ENCODE measurements around the gene SPAG16. TPM values are rescaled to one million over a fixed set of nuclear protein-coding genes. Genes with fewer than 3 reads are reported as not detected.

The SPAG16 gene
- total RNA-seq, 1 donor from 2014 or later: 10.9 TPM

Small RNA genes lying within 50 kb of the gene (microRNA-seq; reads per million reads assigned to microRNA genes)
- gene MIR4438 (ENCODE audit: borderline number of aligned reads): not detected

Other genes with a start within 250 kb of the SPAG16 start
- 7.6 TPM for gene IKZF2, start 132.9 kb upstream of the SPAG16 start, total RNA-seq

All from mesenteric fat pad (tissue), 1 donor.